GM12878 (cell line): ENCODE data around the gene AGPAT4. TPM values are rescaled to one million over a fixed set of nuclear protein-coding genes. Genes with fewer than 3 reads are reported as not detected.

Experiments used
- ATAC-seq: fragments of 200-7000 bp; cut with Tn5 transposase; 3 replicates; pipeline ENCODE4 v1.9.1; 2020; ENCODE audit warnings: mild to moderate bottlenecking, moderate library complexity
- BruUV-seq: library from RNA; stranded (reverse); fragments of 400-500 nt; replicated peaks from 2 replicates; lab custom pipeline; 2021; lab: Mats Ljungman, UMichigan
- CTCF ChIA-PET: fragments of 300-600 bp; sonication (Branson Sonifier 250); formaldehyde crosslinking; extraction: SDS; loops from one replicate; lab custom pipeline; 2021; ENCODE audit warnings: inconsistent platforms; lab: Yijun Ruan, JAX
- POLR2A ChIA-PET: fragments of 350-600 bp; formaldehyde crosslinking; extraction: SDS; loops from one replicate; lab custom pipeline; 2021; ENCODE audit warnings: inconsistent platforms; lab: Charles Lee
- RAD21 ChIA-PET: fragments of 300-600 bp; sonication (Branson Sonifier 250); formaldehyde crosslinking; loops from one replicate; lab custom pipeline; 2023; ENCODE audit warnings: antibody characterized with exemption; ENCODE audit not compliant: unreplicated experiment; lab: Charles Lee
- SMC1A ChIA-PET: fragments of 300-600 bp; sonication (Branson Sonifier 250); formaldehyde crosslinking; loops from one replicate; lab custom pipeline; 2023; ENCODE audit not compliant: unreplicated experiment, uncharacterized antibody; lab: Charles Lee
- DNase-seq: peaks from one replicate; pipeline ENCODE4 v3.0.0-alpha.2; 2011; ENCODE audit warnings: low read depth, low spot score
- FAIRE-seq: peaks from 3 replicates; lab custom pipeline; 2011; peaks lifted over from hg19 to GRCh38; lab: Jason Lieb, UNC
- H2AFZ ChIP-seq: 2 replicates; pipeline ENCODE4 v1.6.0; 2011; ENCODE audit warnings: low read depth, low read length, control low read depth; ENCODE audit not compliant: control insufficient read depth
- H3K27ac ChIP-seq: 2 replicates; pipeline ENCODE4 v1.5.1; 2011; ENCODE audit warnings: control low read depth; ENCODE audit not compliant: control insufficient read depth, insufficient read depth
- H3K27me3 ChIP-seq, 2 experiments: replicated peaks in 1 of 2; 2 replicates each; pipeline versions ENCODE4 v1.6.0 to v1.6.1; 2011; ENCODE audit warnings: low read length in 1 of 2; ENCODE audit not compliant: control insufficient read depth in 2 of 2, insufficient read depth in 2 of 2
- H3K36me3 ChIP-seq, 2 experiments: 2 replicates each; pipeline ENCODE4 v1.5.1; 2011; ENCODE audit warnings: low read length in 1 of 2; ENCODE audit not compliant: control insufficient read depth in 2 of 2, insufficient read depth in 2 of 2
- H3K4me1 ChIP-seq: 2 replicates; pipeline ENCODE4 v1.6.1; 2011; ENCODE audit warnings: mild to moderate bottlenecking, low read length, moderate library complexity, mixed read lengths; ENCODE audit not compliant: control insufficient read depth, insufficient read depth
- H3K4me2 ChIP-seq: 2 replicates; pipeline ENCODE4 v1.6.0; 2011; ENCODE audit warnings: control low read depth; ENCODE audit not compliant: control insufficient read depth, insufficient read depth
- H3K4me3 ChIP-seq: fragments of 200-600 bp; sonication (generic); 2 replicates; pipeline ENCODE4 v1.5.1; 2016
- H3K79me2 ChIP-seq: 2 replicates; pipeline ENCODE4 v1.6.0; 2011; ENCODE audit warnings: low read length; ENCODE audit not compliant: control insufficient read depth, insufficient read depth
- H3K9ac ChIP-seq: 2 replicates; pipeline ENCODE4 v1.8.0; 2011; ENCODE audit warnings: low read length, control low read depth, mixed read lengths; ENCODE audit not compliant: control insufficient read depth, insufficient read depth
- H3K9me3 ChIP-seq: replicated peaks from 3 replicates; pipeline ENCODE4 v1.5.1; 2011; ENCODE audit warnings: mild to moderate bottlenecking, low read length; ENCODE audit not compliant: control insufficient read depth, insufficient read depth
- H4K20me1 ChIP-seq: 2 replicates; pipeline ENCODE4 v1.6.0; 2011; ENCODE audit not compliant: control insufficient read depth, insufficient read depth
- CHD1 ChIP-seq: IDR thresholded peaks from 2 replicates; pipeline ENCODE4 v1.6.1; 2012; ENCODE audit warnings: low read depth, low read length, improper control_type of control experiment
- E2F4 ChIP-seq: IDR thresholded peaks from 2 replicates; pipeline ENCODE4 v1.6.1; 2012; ENCODE audit warnings: low read depth, low read length, improper control_type of control experiment
- HSF1 ChIP-seq: fragments of 150-350 bp; IDR thresholded peaks from 2 replicates; pipeline ENCODE4 v1.6.1; 2014; ENCODE audit warnings: mild to moderate bottlenecking, low read depth, low read length
- IRF4 ChIP-seq: IDR thresholded peaks from 2 replicates; pipeline ENCODE4 v1.6.1; 2011; ENCODE audit warnings: low read depth, low read length
- NBN ChIP-seq: fragments of 450-650 bp; IDR thresholded peaks from 2 replicates; pipeline ENCODE4 v1.6.1; 2016
- WGBS: methylation state at CpG from one replicate; pipeline ENCODE4 v1.1.6; 2016; ENCODE audit warnings: low lambda C conversion rate; ENCODE audit not compliant: insufficient replicate concordance, insufficient coverage; ENCODE audit errors: missing lambda C conversion rate; 5-methylcytosine and 5-hydroxymethylcytosine counted together
- in situ Hi-C: fragments of 300-500 bp; cut with MboI; formaldehyde crosslinking; loops from 9 replicates; pipeline ENCODE4 v1.14.3; 2018; ENCODE audit warnings: mixed read lengths
- intact Hi-C: fragments of 100-400 bp; cut with micrococcal nuclease; formaldehyde crosslinking; loops from one replicate; pipeline ENCODE4 v1.14.2; 2022; ENCODE audit not compliant: unreplicated experiment
- polyA plus RNA-seq, 11 experiments: library from polyadenylated mRNA; depleted of rRNA in 4 of 11; unstranded in 6 of 11; stranded (reverse) in 5 of 11; fragments of >200 nt; fragmentation: Nextera tagmentation in 4 of 11; fragmentation: Illumina TruSeq in 1 of 11; extraction: Ambion mirVana in 4 of 11; extraction: Trizol in 1 of 11; gene quantifications; 1 replicate in 1 of 11; 2 replicates in 10 of 11; pipeline versions ENCODE4 v1.2.1 to v1.2.3, GENCODE V29; 2011 to 2016; ENCODE audit warnings: inconsistent platforms in 2 of 11, missing spikeins in 2 of 11, low read depth in 1 of 11
- total RNA-seq, 4 experiments: library from RNA; depleted of rRNA in 3 of 4; stranded (reverse); fragments of >200 nt in 3 of 4; fragmentation: Illumina TruSeq in 1 of 4; extraction: Trizol in 1 of 4; gene quantifications; 2 replicates each; pipeline versions ENCODE4 v1.2.1 to v1.2.3, GENCODE V29; 2013 to 2021

AGPAT4 gene
- total and polyA plus RNA-seq, 10 of the 15 experiments (the other 5 are each of a cell fraction or from before 2014, with no cell fraction given): 0.34 to 2.2 (median 1.3) TPM

- Histone ChIP-seq H3K4me2 (no peak overlapping the region), H3K27ac (no peak overlapping the region), H3K4me1 (no peaks in the 10 kb centered on the region), H3K36me3 (no peaks in the 10 kb centered on the region), H3K4me3 (no peak overlapping the region), H3K79me2 (no peaks in the 10 kb centered on the region), H3K27me3 (no peaks in the 10 kb centered on the region), H4K20me1 (no peaks in the 10 kb centered on the region), H3K9me3 (no peaks in the 10 kb centered on the region), H3K9ac (no peak overlapping the region), H2AFZ (no peak overlapping the region)
- in situ Hi-C loops (no loop called here), intact Hi-C loops (no loop called here)
- CTCF ChIA-PET: no interaction called here
- POLR2A ChIA-PET: interaction anchor here (0.5 kb wide), 1 partner anchor 1459 kb away, joined by 3 read pairs; the partner anchor contains the start of gene WTAP
- TF ChIP-seq HSF1 (no peak), CHD1 (no peak), NBN (no peak), IRF4 (no peak), E2F4 (no peak)
- DNase-seq (no peak), FAIRE-seq (no peak), ATAC-seq (no peak)
- RAD21 ChIA-PET: no interaction called here
- WGBS: 44% methylated on average over 17 of the region's 17 CpGs
- SMC1A ChIA-PET: no interaction called here
- no TSS peak for BruUV-seq
Observed at GRCh38 chr6:161186173-161186769, 87.6 kb downstream of the AGPAT4 start.
